ENCODE data around the gene KCNJ6. TPM values are rescaled to one million over a fixed set of nuclear protein-coding genes. Genes with fewer than 3 reads are reported as not detected.
"Not testable (repeated sequence)": the region's sequence is repeated elsewhere in the genome, so short reads cannot be mapped to it uniquely, and the experiment has no call there.

Gene KCNJ6
- total RNA-seq, 1 donor from 2014 or later = 2.6 TPM

GRCh38 chr21:37762606-37763005 lies 153.7 kb downstream of the KCNJ6 start:
- Histone ChIP-seq H3K36me3 (ENCODE audit: insufficient read depth, low read length) (no peaks in the 10 kb centered on the region), H3K9me3 (ENCODE audit: insufficient read depth, low read depth, low read length) (no peaks in the 10 kb centered on the region), H3K4me1 (ENCODE audit: insufficient read depth, low read length) (peaks cover 3% of the 10 kb centered on the region), H4K20me1 (ENCODE audit: insufficient read depth, low read length) (no peaks in the 10 kb centered on the region), H3K4me3 (ENCODE audit: insufficient read depth, low read depth, low read length) (no peak overlapping the region), H3K79me2 (ENCODE audit: insufficient read depth, low read length) (no peaks in the 10 kb centered on the region), H2AFZ (ENCODE audit: low read depth, low read length) (no peak overlapping the region), H3K9ac (ENCODE audit: low read length) (no peak overlapping the region), H3K27ac (ENCODE audit: low read depth, low read length) (no peak overlapping the region), H3K27me3 (ENCODE audit: insufficient read depth, low read length) (no peaks in the 10 kb centered on the region), H3K4me2 (ENCODE audit: low read length) (no peak overlapping the region)
- FAIRE-seq = no peak
- TF ChIP-seq EZH2 (IDR thresholded peaks at IDR 0.05; ENCODE audit: insufficient read depth, low read length) (no peak), CTCF (IDR thresholded peaks at IDR 0.05; ENCODE audit: insufficient read depth, low read depth, low read length) (no peak)
- H3K4me3 Mint-ChIP-seq (ENCODE audit: unreplicated experiment) = no peak overlapping the region
- no peak for DNase-seq (ENCODE audit: low read depth)
- H3K9me3 Mint-ChIP-seq (ENCODE audit: unreplicated experiment) = no peaks in the 10 kb centered on the region
- H3K27me3 Mint-ChIP-seq (ENCODE audit: low read depth, unreplicated experiment) = no peaks in the 10 kb centered on the region
- H3K27ac Mint-ChIP-seq (ENCODE audit: unreplicated experiment) = no peak overlapping the region
- H3K4me1 Mint-ChIP-seq (ENCODE audit: low read depth, unreplicated experiment) = peaks cover 7% of the 10 kb centered on the region
- H3K36me3 Mint-ChIP-seq (ENCODE audit: low read depth, unreplicated experiment) = peaks cover 1% of the 10 kb centered on the region

- H2AFZ ChIP-seq (ENCODE audit: low read depth, low read length); H3K27me3 ChIP-seq (ENCODE audit: insufficient read depth, low read length); H4K20me1 ChIP-seq (ENCODE audit: insufficient read depth, low read length); H3K36me3 Mint-ChIP-seq (ENCODE audit: low read depth, unreplicated experiment); H3K4me1 ChIP-seq (ENCODE audit: insufficient read depth, low read length); H3K4me2 ChIP-seq (ENCODE audit: low read length); H3K27ac ChIP-seq (ENCODE audit: low read depth, low read length); DNase-seq (ENCODE audit: low read depth); H3K9ac ChIP-seq (ENCODE audit: low read length); H3K27me3 Mint-ChIP-seq (ENCODE audit: low read depth, unreplicated experiment); H3K79me2 ChIP-seq (ENCODE audit: insufficient read depth, low read length); H3K4me1 Mint-ChIP-seq (ENCODE audit: low read depth, unreplicated experiment); H3K9me3 Mint-ChIP-seq (ENCODE audit: unreplicated experiment); H3K9me3 ChIP-seq (ENCODE audit: insufficient read depth, low read depth, low read length); H3K27ac Mint-ChIP-seq (ENCODE audit: unreplicated experiment); H3K36me3 ChIP-seq (ENCODE audit: insufficient read depth, low read length); H3K4me3 Mint-ChIP-seq (ENCODE audit: unreplicated experiment); H3K4me3 ChIP-seq (ENCODE audit: insufficient read depth, low read depth, low read length): not testable (repeated sequence)
- peak; percentile 92 for FAIRE-seq
Measured at GRCh38 chr21:37761406-37761805, 154.9 kb downstream of the KCNJ6 start.

- Histone ChIP-seq H3K27me3 (ENCODE audit: insufficient read depth, low read length) (peaks cover 10% of the 10 kb centered on the region), H3K79me2 (ENCODE audit: insufficient read depth, low read length) (no peaks in the 10 kb centered on the region), H4K20me1 (ENCODE audit: insufficient read depth, low read length) (no peaks in the 10 kb centered on the region), H3K4me3 (ENCODE audit: insufficient read depth, low read depth, low read length) (no peak overlapping the region), H3K4me1 (ENCODE audit: insufficient read depth, low read length) (peaks cover 3% of the 10 kb centered on the region), H2AFZ (ENCODE audit: low read depth, low read length) (no peak overlapping the region), H3K4me2 (ENCODE audit: low read length) (no peak overlapping the region), H3K36me3 (ENCODE audit: insufficient read depth, low read length) (no peaks in the 10 kb centered on the region), H3K9ac (ENCODE audit: low read length) (no peak overlapping the region), H3K27ac (ENCODE audit: low read depth, low read length) (no peak overlapping the region), H3K9me3 (ENCODE audit: insufficient read depth, low read depth, low read length) (no peaks in the 10 kb centered on the region)
- Mint-ChIP-seq H3K4me1 (ENCODE audit: low read depth, unreplicated experiment) (peaks cover 7% of the 10 kb centered on the region), H3K9me3 (ENCODE audit: unreplicated experiment) (no peaks in the 10 kb centered on the region), H3K27me3 (ENCODE audit: low read depth, unreplicated experiment) (peaks cover 11% of the 10 kb centered on the region), H3K36me3 (ENCODE audit: low read depth, unreplicated experiment) (peaks cover 2% of the 10 kb centered on the region), H3K4me3 (ENCODE audit: unreplicated experiment) (no peak overlapping the region), H3K27ac (ENCODE audit: unreplicated experiment) (no peak overlapping the region)
- TF ChIP-seq EZH2 (IDR thresholded peaks at IDR 0.05; ENCODE audit: insufficient read depth, low read length) (no peak), CTCF (IDR thresholded peaks at IDR 0.05; ENCODE audit: insufficient read depth, low read depth, low read length) (no peak)
- DNase-seq (ENCODE audit: low read depth) (no peak), FAIRE-seq (no peak)
Measured at GRCh38 chr21:37759777-37760176, 156.5 kb downstream of the KCNJ6 start.

Measured in astrocyte (in vitro differentiated cells and primary cell).